Parathyroid adenoma (tissue), 2 donors: Measurements from ENCODE around the gene C4B.
"Not testable (repeated sequence)": the region's sequence is repeated elsewhere in the genome, so short reads cannot be mapped to it uniquely, and the experiment has no call there.

Source experiments
- H2AFZ ChIP-seq: fragments of 300-600 bp; sonication (generic); one replicate; pipeline ENCODE4 v1.7.0; 2017; ENCODE audit warnings: antibody characterized with exemption, mild to moderate bottlenecking
- H3K27ac ChIP-seq: fragments of 300-600 bp; sonication (generic); one replicate; pipeline ENCODE4 v1.7.0; 2017
- H3K27me3 ChIP-seq: fragments of 300-600 bp; sonication (generic); one replicate; pipeline ENCODE4 v1.7.0; 2017; ENCODE audit warnings: low read length; ENCODE audit not compliant: control insufficient read depth, insufficient read depth
- H3K36me3 ChIP-seq: fragments of 300-600 bp; sonication (generic); one replicate; pipeline ENCODE4 v1.7.0; 2017; ENCODE audit warnings: low read length; ENCODE audit not compliant: control insufficient read depth, insufficient read depth
- H3K4me1 ChIP-seq: fragments of 300-600 bp; sonication (generic); one replicate; pipeline ENCODE4 v1.7.0; 2017; ENCODE audit warnings: control low read depth
- H3K4me2 ChIP-seq: fragments of 300-600 bp; sonication (generic); one replicate; pipeline ENCODE4 v1.7.0; 2017; ENCODE audit warnings: low read length
- H3K4me3 ChIP-seq: fragments of 300-600 bp; sonication (generic); one replicate; pipeline ENCODE4 v1.7.0; 2017; ENCODE audit warnings: low read depth, low read length
- H3K79me2 ChIP-seq: fragments of 300-600 bp; sonication (generic); one replicate; pipeline ENCODE4 v1.7.0; 2017; ENCODE audit warnings: control low read depth
- H3K9ac ChIP-seq: fragments of 300-600 bp; sonication (generic); one replicate; pipeline ENCODE4 v1.7.0; 2017; ENCODE audit warnings: mild to moderate bottlenecking
- H3K9me3 ChIP-seq: fragments of 300-600 bp; sonication (generic); one replicate; pipeline ENCODE4 v1.7.0; 2017; ENCODE audit warnings: low read length; ENCODE audit not compliant: control insufficient read depth
- TF ChIP-seq, protein P1 (sequence below): fragments of 300-600 bp; sonication (generic); IDR thresholded peaks from one replicate; pipeline ENCODE4 v1.7.0; 2017; ENCODE audit warnings: antibody characterized with exemption, mild to moderate bottlenecking
- donor health status: primary hyperparathyroidism.

C4B gene

DNA sequence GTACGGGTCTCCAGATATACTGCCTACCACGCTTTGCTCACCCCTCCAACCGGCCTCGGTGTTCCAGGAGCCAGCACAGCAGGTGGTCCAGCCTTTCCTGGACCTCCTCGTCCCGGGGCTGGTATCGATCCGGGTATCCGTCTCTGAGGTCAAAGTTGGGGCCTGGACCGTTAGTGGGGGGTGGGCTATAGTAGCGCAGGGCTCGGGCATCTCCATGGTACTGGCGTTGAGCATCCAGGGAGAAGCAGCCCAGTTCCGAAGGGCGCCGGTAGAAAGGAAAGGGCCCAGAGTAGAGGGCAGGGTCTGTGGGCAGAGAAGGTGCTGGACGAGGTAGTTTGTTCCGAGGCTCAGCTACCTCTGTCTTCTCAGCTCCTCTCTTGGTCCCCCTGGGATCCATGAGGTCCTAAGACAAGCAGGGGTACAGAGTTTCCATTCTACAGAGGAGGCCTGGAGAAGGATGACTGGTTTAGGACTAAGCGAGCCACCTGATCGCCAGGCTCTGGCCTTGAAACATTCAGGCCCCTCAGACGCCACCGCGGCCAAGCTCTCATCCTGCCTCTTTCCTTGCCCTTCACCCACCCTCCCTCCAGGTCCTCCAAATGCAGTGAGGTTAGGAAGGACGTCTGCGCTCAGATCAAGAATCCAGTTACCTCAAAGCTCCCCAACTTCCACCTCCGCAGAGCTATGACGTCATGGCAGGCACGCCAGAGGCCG is 43.2 kb upstream of the C4B start:
- Histone ChIP-seq H3K79me2 (peaks cover 14% of the 10 kb centered on the region), H3K4me2 (peak overlapping the region; percentile 87), H2AFZ (peak overlapping the region; percentile 93), H3K9ac (peak overlapping the region; percentile 69), H3K9me3 (no peaks in the 10 kb centered on the region), H3K36me3 (no peaks in the 10 kb centered on the region), H3K27me3 (no peaks in the 10 kb centered on the region), H3K27ac (peak overlapping the region; percentile 95), H3K4me1 (peaks cover 15% of the 10 kb centered on the region), H3K4me3 (peak overlapping the region; percentile 92)
- TF ChIP-seq, protein P1, sequence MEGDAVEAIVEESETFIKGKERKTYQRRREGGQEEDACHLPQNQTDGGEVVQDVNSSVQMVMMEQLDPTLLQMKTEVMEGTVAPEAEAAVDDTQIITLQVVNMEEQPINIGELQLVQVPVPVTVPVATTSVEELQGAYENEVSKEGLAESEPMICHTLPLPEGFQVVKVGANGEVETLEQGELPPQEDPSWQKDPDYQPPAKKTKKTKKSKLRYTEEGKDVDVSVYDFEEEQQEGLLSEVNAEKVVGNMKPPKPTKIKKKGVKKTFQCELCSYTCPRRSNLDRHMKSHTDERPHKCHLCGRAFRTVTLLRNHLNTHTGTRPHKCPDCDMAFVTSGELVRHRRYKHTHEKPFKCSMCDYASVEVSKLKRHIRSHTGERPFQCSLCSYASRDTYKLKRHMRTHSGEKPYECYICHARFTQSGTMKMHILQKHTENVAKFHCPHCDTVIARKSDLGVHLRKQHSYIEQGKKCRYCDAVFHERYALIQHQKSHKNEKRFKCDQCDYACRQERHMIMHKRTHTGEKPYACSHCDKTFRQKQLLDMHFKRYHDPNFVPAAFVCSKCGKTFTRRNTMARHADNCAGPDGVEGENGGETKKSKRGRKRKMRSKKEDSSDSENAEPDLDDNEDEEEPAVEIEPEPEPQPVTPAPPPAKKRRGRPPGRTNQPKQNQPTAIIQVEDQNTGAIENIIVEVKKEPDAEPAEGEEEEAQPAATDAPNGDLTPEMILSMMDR: no peak

DNA sequence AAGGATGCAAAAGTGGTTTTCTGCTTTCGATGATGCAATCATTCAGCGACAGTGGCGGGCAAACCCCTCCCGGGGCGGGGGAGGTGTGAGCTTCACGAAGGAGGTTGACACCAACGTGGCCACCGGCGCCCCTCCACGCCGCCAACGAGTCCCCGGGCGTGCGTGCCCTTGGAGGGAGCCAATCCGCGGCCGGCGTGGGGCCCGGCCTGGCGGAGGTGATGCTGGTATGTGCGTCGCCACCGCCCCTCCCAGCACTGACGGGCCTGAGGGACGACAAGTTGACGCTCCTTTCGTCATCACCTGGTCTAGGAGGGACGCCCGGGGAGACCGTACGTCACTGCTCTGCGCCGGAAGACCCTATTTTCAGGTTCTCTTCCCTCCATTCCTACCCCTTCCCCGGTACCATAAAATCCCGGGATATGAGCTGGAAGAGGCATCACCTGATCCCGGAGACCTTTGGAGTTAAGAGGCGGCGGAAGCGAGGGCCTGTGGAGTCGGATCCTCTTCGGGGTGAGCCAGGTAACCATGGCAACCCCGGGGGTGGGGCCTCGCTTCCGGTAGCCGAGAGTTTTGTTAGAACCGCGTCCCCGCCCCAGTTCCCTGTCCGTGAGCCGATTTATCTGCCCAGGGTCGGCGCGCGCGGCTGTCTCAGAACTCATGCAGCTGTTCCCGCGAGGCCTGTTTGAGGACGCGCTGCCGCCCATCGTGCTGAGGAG is 42.4 kb upstream of the C4B start, which contains the start of gene DXO:
Gene DXO, minus strand, starts transcription at position 146 of the 716 bp plus-strand sequence. CDS start 463 bp downstream, outside the sequence.
- H2AFZ ChIP-seq: peak within 1 kb of the TSS; percentile 93
- H3K9ac ChIP-seq: peak within 1 kb of the TSS; percentile 69
- H3K4me3 ChIP-seq: peak within 1 kb of the TSS; percentile 92
- H3K9me3 ChIP-seq: no peaks in the 10 kb centered on the region
- TF ChIP-seq, protein P1: no peak
- H3K4me2 ChIP-seq: peak within 1 kb of the TSS; percentile 87
- H3K27me3 ChIP-seq: no peaks in the 10 kb centered on the region
- H3K4me1 ChIP-seq: peaks cover 15% of the 10 kb centered on the region
- H3K36me3 ChIP-seq: no peaks in the 10 kb centered on the region
- H3K79me2 ChIP-seq: peaks cover 16% of the 10 kb centered on the region
- peak within 1 kb of the TSS; percentile 95 for H3K27ac ChIP-seq

DNA sequence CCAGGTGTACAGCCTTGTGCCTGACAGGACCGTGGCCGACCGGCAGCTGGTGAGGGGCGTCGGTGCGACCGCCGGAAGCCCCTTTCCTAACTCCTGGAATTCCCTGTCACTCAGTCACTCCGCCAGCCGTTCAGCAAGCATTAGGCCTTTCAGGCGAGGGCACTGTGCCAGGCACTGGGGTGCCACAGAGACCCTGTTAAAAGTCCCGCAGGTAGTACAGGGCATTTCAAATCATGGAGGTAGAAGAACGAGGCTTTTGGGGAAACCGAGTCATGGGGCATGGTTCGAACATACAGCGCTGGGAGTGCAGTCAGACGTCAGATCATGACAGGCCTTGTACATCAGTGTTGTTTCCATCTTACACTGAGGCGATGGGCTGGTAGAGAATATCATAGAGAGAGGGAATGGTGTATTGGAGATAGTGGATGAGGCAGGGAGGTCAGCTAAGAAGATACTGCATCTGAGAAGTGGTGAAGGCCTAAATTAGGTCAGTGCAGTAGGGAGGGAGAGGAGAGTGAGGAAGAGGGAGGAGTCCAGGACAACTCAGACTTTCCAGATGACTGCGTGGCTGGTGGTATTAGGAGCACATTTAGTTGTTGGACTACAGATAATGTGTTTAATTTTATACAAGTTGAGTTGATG is 41.8 kb upstream of the C4B start:
- peak overlapping the region; percentile 95 for H3K27ac ChIP-seq
- peak overlapping the region; percentile 69 for H3K9ac ChIP-seq
- H3K36me3 ChIP-seq: no peaks in the 10 kb centered on the region
- H3K9me3 ChIP-seq: no peaks in the 10 kb centered on the region
- H3K27me3 ChIP-seq: no peaks in the 10 kb centered on the region
- peak overlapping the region; percentile 87 for H3K4me2 ChIP-seq
- H3K79me2 ChIP-seq: peaks cover 18% of the 10 kb centered on the region
- TF ChIP-seq, protein P1: no peak
- peak overlapping the region; percentile 93 for H2AFZ ChIP-seq
- peak overlapping the region; percentile 92 for H3K4me3 ChIP-seq
- peaks cover 15% of the 10 kb centered on the region for H3K4me1 ChIP-seq

DNA sequence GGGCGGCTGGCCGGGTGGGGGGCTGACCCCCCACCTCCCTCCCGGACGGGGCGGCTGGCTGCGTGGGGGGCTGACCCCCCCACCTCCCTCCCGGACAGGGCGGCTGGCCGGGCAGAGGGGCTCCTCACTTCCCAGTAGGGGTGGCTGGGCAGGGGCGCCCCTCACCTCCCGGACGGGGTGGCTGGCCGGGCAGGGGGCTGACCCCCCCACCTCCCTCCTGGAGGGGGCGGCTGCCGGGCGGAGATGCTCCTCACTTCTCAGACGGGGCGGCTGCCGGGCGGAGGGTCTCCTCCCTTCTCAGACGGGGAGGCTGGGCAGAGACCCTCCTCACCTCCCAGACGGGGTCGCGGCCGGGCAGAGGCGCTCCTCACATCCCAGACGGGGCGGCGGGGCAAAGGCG is 38.5 kb upstream of the C4B start:
- H3K4me1 ChIP-seq: peaks cover 11% of the 10 kb centered on the region
- not testable (repeated sequence) for H2AFZ ChIP-seq, H3K4me2 ChIP-seq, H3K9ac ChIP-seq, H3K27ac ChIP-seq, H3K9me3 ChIP-seq, H3K27me3 ChIP-seq, H3K36me3 ChIP-seq, H3K4me3 ChIP-seq
- peaks cover 18% of the 10 kb centered on the region for H3K79me2 ChIP-seq

DNA sequence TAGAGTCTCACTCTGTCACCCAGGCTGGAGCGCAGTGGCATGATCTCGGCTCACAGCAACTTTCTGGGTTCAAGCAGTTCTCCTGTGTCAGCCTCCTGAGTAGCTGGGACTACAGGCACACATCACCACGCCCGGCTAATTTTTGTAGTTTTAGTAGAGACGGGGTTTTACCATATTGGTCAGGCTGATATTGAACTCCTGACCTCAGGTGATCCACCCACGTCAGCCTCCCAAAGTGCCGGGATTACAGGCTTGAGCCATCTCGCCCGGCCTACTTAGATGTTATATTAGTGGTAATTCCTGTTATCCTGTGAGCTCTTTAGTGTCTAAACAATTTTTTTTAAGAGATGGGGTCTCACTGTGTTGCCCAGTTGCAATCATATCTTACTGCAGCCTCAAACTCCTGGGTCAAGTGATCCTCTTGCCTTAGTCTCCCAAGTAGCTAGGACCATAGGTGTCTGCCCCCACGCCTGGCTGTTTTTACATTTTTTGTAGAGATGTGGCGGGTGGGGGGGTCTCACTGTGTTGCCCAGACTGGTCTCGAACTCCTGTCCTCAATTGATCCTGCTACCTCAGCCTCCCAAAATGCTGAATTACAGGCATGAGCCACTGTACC is 36.7 kb upstream of the C4B start:
- no peak overlapping the region for H3K4me3 ChIP-seq
- H3K27ac ChIP-seq: no peak overlapping the region
- TF ChIP-seq, protein P1: no peak
- H3K79me2 ChIP-seq: peaks cover 14% of the 10 kb centered on the region
- H3K4me1 ChIP-seq: peaks cover 3% of the 10 kb centered on the region
- no peaks in the 10 kb centered on the region for H3K9me3 ChIP-seq
- H3K4me2 ChIP-seq: no peak overlapping the region
- H3K36me3 ChIP-seq: no peaks in the 10 kb centered on the region
- no peak overlapping the region for H3K9ac ChIP-seq
- H2AFZ ChIP-seq: no peak overlapping the region
- H3K27me3 ChIP-seq: no peaks in the 10 kb centered on the region
